Measurements from ENCODE around the gene CMKLR1.
A peak's percentile ranks its signal among the peaks of the same experiment; 100 is the strongest.

The CMKLR1 gene

GRCh38 chr12:108361606-108362005 is 22.5 kb upstream of the CMKLR1 start:
- no peak for DNase-seq (ENCODE audit: low read depth, low spot score)

GRCh38 chr12:108360487-108360886 is 21.4 kb upstream of the CMKLR1 start:
- DNase-seq (ENCODE audit: low read depth, low spot score), result peak; percentile 86

- DNase-seq (ENCODE audit: low read depth, low spot score), result no peak
Observed at GRCh38 chr12:108360057-108360456, 20.9 kb upstream of the CMKLR1 start.

- DNase-seq (ENCODE audit: low read depth, low spot score), result no peak
Observed at GRCh38 chr12:108358580-108358965, 19.5 kb upstream of the CMKLR1 start.

GRCh38 chr12:108357834-108358579 is 18.9 kb upstream of the CMKLR1 start:
- DNase-seq (ENCODE audit: low read depth, low spot score), result no peak

GRCh38 chr12:108356835-108357806 is 18.0 kb upstream of the CMKLR1 start:
- DNase-seq (ENCODE audit: low read depth, low spot score), result no peak

- DNase-seq (ENCODE audit: low read depth, low spot score), result no peak
Observed at GRCh38 chr12:108355069-108355468, 16.0 kb upstream of the CMKLR1 start.

GRCh38 chr12:108352591-108352990 is 13.5 kb upstream of the CMKLR1 start:
- no peak for DNase-seq (ENCODE audit: low read depth, low spot score)

- no peak for DNase-seq (ENCODE audit: low read depth, low spot score)
Observed at GRCh38 chr12:108350511-108350910, 11.4 kb upstream of the CMKLR1 start.

GRCh38 chr12:108349278-108349688 is 10.2 kb upstream of the CMKLR1 start:
- DNase-seq (ENCODE audit: low read depth, low spot score), result no peak

- no peak for DNase-seq (ENCODE audit: low read depth, low spot score)
Observed at GRCh38 chr12:108348842-108349241, 9.7 kb upstream of the CMKLR1 start.

- no peak for DNase-seq (ENCODE audit: low read depth, low spot score)
Observed at GRCh38 chr12:108346727-108347710, 7.9 kb upstream of the CMKLR1 start.

GRCh38 chr12:108345716-108346633 is 6.9 kb upstream of the CMKLR1 start:
- DNase-seq (ENCODE audit: low read depth, low spot score), result no peak

- DNase-seq (ENCODE audit: low read depth, low spot score), result no peak
Observed at GRCh38 chr12:108342985-108343384, 3.9 kb upstream of the CMKLR1 start.

GRCh38 chr12:108341854-108342847 is 3.0 kb upstream of the CMKLR1 start:
- no peak for DNase-seq (ENCODE audit: low read depth, low spot score)

GRCh38 chr12:108341356-108341755 is 2.2 kb upstream of the CMKLR1 start:
- no peak for DNase-seq (ENCODE audit: low read depth, low spot score)

GRCh38 chr12:108340037-108340436 is 926 bp upstream of the CMKLR1 start:
- no peak for DNase-seq (ENCODE audit: low read depth, low spot score)

GRCh38 chr12:108337235-108338223 is 1.6 kb downstream of the CMKLR1 start:
- no peak for DNase-seq (ENCODE audit: low read depth, low spot score)

All from smooth muscle cell of the brain vasculature (primary cell).